WI38 (cell line): ENCODE measurements around the gene C4B.
"Not testable (repeated sequence)": the region's sequence is repeated elsewhere in the genome, so short reads cannot be mapped to it uniquely, and the experiment has no call there.

Experiments
- H3K4me3 ChIP-seq: 2 replicates; pipeline ENCODE4 v1.5.1; 2011; ENCODE audit warnings: low read depth, mild to moderate bottlenecking, control low read depth, low read length
- CTCF ChIP-seq: IDR thresholded peaks from 2 replicates; pipeline ENCODE4 v1.5.1; 2012; ENCODE audit warnings: low read depth, mild to moderate bottlenecking, control low read depth, low read length

Gene C4B

GRCh38 chr6:32014547-32014946, at the start of gene C4B:
TSS of gene C4B (plus strand) at chr6:32014795. CDS start at chr6:32014846, 51 bp downstream.
- not testable (repeated sequence) for H3K4me3 ChIP-seq

GRCh38 chr6:31965700-31966099, 48.9 kb upstream of the C4B start:
- no peak for TF ChIP-seq CTCF
- H3K4me3 ChIP-seq, result no peak overlapping the region

GRCh38 chr6:31966506-31966905, 48.1 kb upstream of the C4B start:
- no peak for TF ChIP-seq CTCF
- H3K4me3 ChIP-seq, result no peak overlapping the region

- H3K4me3 ChIP-seq, result no peak overlapping the region
- TF ChIP-seq CTCF, result no peak
These were observed 47.3 kb upstream of the C4B start for GRCh38 chr6:31966997-31967925.

GRCh38 chr6:31967926-31968320, 46.7 kb upstream of the C4B start:
- H3K4me3 ChIP-seq, result no peak overlapping the region
- TF ChIP-seq CTCF, result no peak

GRCh38 chr6:31968326-31968725, 46.3 kb upstream of the C4B start:
- TF ChIP-seq CTCF, result no peak
- no peak overlapping the region for H3K4me3 ChIP-seq

GRCh38 chr6:31968791-31969711, 45.5 kb upstream of the C4B start:
- no peak overlapping the region for H3K4me3 ChIP-seq
- no peak for TF ChIP-seq CTCF
